AG04449 (cell line): ENCODE data around the gene EIF2AK2.

Source experiments
- CTCF ChIA-PET: fragments of 350-600 bp; formaldehyde crosslinking; extraction: SDS; loops from one replicate; lab custom pipeline; 2021; ENCODE audit warnings: antibody characterized with exemption; lab: Yijun Ruan, JAX
- POLR2A ChIA-PET: fragments of 400-600, 350-600 bp; formaldehyde crosslinking; extraction: SDS; loops from one replicate; lab custom pipeline; 2020; ENCODE audit warnings: antibody characterized with exemption, inconsistent platforms; lab: Yijun Ruan, JAX
- DNase-seq: peaks from one replicate; pipeline ENCODE4 v3.0.0-alpha.2; 2010; ENCODE audit warnings: low read depth, low spot score
- H3K4me3 ChIP-seq: 2 replicates; pipeline ENCODE4 v1.5.1; 2011; ENCODE audit warnings: low read depth, mild to moderate bottlenecking, control low read depth, low read length
- CTCF ChIP-seq: IDR thresholded peaks from one replicate; pipeline ENCODE4 v1.5.1; 2011; ENCODE audit warnings: mild to moderate bottlenecking, moderate library complexity, low read length, control low read depth, inconsistent platforms; ENCODE audit not compliant: insufficient read depth; ENCODE audit errors: missing control alignments

Gene EIF2AK2

GRCh38 chr2:37068686-37069085, 88.1 kb downstream of the EIF2AK2 start:
- H3K4me3 ChIP-seq, result no peak overlapping the region
- no peak for DNase-seq
- TF ChIP-seq CTCF, result no peak
- ChIA-PET CTCF (no interaction called here), POLR2A (no interaction called here)

- no peak for TF ChIP-seq CTCF
- no peak overlapping the region for H3K4me3 ChIP-seq
- ChIA-PET CTCF (no interaction called here), POLR2A (no interaction called here)
- no peak for DNase-seq
Measured at GRCh38 chr2:37061776-37062175, 95.0 kb downstream of the EIF2AK2 start.

GRCh38 chr2:37061013-37061711, 95.6 kb downstream of the EIF2AK2 start:
- ChIA-PET POLR2A (no interaction called here), CTCF (no interaction called here)
- no peak for TF ChIP-seq CTCF
- no peak overlapping the region for H3K4me3 ChIP-seq
- DNase-seq, result no peak

- no peak for DNase-seq
- no peak overlapping the region for H3K4me3 ChIP-seq
- POLR2A ChIA-PET, result no interaction called here
- TF ChIP-seq CTCF, result no peak
- CTCF ChIA-PET, result no interaction called here
Measured at GRCh38 chr2:37060446-37060845, 96.3 kb downstream of the EIF2AK2 start.

- TF ChIP-seq CTCF, result no peak
- POLR2A ChIA-PET, result no interaction called here
- no peak for DNase-seq
- no peak overlapping the region for H3K4me3 ChIP-seq
- CTCF ChIA-PET, result no interaction called here
Measured at GRCh38 chr2:37059841-37060240, 96.9 kb downstream of the EIF2AK2 start.

- H3K4me3 ChIP-seq, result no peak overlapping the region
- ChIA-PET CTCF (no interaction called here), POLR2A (no interaction called here)
- DNase-seq, result no peak
- TF ChIP-seq CTCF, result no peak
Measured at GRCh38 chr2:37052600-37053332, 104.0 kb downstream of the EIF2AK2 start.
